ENCODE measurements around the gene FGF10.

DNA sequence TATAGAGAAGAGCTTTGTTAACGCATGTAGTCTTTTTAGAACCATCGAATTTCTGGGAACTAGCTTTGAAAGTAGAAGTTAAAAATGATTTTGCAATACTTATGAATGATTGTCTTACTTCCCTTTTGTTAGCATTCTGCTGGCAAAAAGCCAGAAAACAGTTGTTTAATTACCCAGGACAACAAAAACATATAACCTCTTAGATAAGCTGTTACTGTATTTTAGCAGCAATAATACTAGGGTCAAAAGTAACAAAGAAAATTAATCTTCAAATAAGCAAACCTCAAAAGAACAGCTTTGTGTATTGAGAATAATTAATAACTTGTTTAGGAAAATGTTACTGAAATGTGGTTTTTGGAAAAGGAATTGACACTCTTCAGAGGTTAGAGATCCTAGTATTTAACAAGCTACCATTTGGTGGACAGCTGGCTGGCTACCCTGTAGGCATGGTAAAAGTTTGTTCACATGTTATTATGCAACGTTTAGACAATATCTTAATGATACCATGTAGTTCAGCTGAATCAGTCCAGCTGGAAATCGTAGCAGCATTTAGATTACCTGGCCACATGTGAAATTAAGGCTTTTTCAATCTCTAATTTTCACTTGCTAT lies 3.8 kb downstream of the FGF10 start:
- TF ChIP-seq, protein P1, sequence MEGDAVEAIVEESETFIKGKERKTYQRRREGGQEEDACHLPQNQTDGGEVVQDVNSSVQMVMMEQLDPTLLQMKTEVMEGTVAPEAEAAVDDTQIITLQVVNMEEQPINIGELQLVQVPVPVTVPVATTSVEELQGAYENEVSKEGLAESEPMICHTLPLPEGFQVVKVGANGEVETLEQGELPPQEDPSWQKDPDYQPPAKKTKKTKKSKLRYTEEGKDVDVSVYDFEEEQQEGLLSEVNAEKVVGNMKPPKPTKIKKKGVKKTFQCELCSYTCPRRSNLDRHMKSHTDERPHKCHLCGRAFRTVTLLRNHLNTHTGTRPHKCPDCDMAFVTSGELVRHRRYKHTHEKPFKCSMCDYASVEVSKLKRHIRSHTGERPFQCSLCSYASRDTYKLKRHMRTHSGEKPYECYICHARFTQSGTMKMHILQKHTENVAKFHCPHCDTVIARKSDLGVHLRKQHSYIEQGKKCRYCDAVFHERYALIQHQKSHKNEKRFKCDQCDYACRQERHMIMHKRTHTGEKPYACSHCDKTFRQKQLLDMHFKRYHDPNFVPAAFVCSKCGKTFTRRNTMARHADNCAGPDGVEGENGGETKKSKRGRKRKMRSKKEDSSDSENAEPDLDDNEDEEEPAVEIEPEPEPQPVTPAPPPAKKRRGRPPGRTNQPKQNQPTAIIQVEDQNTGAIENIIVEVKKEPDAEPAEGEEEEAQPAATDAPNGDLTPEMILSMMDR (IDR thresholded peaks at IDR 0.05), result no peak
- no peak for TF ChIP-seq POLR2A (IDR thresholded peaks at IDR 0.05)
